NCI-H510A treated with DMSO at 0.1 percent for 48 hours (cell line): ENCODE results near the gene USP28.
A peak's percentile ranks its signal among the peaks of the same experiment; 100 is the strongest.
"Not testable (repeated sequence)": the region's sequence is repeated elsewhere in the genome, so short reads cannot be mapped to it uniquely, and the experiment has no call there.

Experiments used
- DNase-seq: peaks from one replicate; lab custom pipeline; 2025; lab: John Stamatoyannopoulos, UW

USP28 gene

GRCh38 chr11:113835306-113835705 is 40.1 kb downstream of the USP28 start:
- no peak for DNase-seq

DNA sequence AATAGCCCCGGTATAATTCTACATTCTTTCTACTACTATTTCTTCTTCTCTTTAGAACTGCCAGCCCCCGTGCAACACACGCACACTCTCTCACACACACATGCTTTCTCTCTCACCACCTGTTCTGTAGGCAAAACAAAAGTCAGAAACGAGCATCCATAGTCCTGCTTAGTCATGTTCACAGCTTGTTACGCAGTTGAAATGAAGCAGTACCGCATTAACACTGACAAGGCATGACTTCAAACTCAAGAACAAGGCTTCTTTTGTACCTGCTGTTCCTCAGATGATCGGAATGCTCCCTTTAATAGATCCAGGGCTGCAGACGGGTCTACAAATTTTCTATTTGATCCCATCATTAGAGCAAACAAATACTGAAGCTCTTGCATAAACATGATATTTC is 42.2 kb downstream of the USP28 start:
- no peak for DNase-seq

DNA sequence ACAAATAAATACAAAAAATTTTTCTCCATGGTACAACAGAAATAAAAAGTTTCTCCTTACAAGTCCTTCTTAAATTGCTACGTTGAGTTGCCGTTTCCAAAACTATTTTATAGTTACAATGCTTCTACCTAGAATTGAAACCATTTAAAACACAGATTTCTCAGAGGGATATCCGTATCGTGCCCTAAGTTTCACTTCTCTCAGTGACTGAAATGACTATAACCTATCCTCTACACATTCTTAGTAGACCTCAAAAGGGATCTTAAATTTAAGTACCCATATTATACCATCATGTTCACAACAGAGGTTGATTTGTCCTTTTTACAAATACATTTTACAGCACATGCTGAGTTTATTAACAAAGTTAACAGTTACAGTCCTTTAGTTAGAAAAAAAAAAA is 44.1 kb downstream of the USP28 start:
- no peak for DNase-seq

DNA sequence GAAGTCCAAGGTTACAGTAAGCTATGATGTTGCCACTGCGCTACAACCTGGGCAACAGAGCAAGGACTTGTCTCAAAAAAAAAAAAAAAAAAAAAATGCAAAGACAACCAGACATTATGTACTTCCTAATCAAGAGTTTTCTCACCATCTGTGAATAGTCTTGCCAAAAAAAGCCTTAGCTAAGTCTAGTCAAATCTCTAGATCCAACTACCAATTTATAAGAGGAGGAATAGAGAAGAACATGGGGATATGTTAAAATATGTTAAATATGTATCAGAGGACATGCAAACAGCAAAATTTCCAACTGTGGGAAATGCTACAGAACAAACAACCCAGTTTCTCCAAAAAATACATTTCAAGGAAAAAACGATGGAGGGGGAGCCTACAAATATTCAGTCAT is 45.6 kb downstream of the USP28 start:
- no peak for DNase-seq

DNA sequence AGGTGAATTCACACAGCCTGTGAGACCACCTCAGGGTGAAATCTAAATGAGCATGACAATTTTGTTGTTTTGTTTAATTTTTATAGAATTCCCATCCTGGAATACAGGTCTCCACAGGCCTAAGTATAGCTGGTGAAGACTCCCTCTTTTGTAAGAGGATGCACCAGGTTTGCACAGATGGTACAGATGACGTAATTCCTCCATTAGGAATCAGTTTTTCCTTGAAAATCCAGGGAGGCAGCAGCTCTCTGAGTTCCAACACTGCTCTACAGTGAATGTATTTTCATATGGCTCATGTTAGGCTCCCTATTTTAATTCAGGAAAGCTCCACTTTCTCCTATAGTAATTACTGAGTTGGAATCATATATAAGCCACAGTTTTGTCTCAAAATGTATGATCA is 47.2 kb downstream of the USP28 start:
- no peak for DNase-seq

DNA sequence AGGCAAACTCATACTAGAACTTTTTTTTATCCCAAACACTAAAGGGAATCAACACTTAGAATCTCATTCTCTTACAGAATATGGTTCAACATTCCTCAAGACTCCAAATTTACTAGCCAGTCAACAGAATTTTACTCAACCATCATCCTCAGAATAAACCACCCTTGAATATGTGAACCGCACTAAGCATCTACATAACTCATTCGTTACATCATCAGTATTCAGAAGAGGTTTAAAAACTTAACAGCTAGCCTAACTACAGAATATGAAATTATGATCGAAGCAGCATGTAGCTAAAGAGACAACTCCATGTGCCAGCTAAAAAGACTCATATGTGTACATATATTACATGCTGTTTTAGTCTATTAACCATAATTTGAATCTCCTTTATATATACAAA is 47.9 kb downstream of the USP28 start:
- DNase-seq, result no peak

- no peak for DNase-seq
Measured at GRCh38 chr11:113818426-113818825, 56.9 kb downstream of the USP28 start.

GRCh38 chr11:113817626-113818025 is 57.7 kb downstream of the USP28 start:
- no peak for DNase-seq

- no peak for DNase-seq
Measured at GRCh38 chr11:113817162-113817561, 58.2 kb downstream of the USP28 start.

DNA sequence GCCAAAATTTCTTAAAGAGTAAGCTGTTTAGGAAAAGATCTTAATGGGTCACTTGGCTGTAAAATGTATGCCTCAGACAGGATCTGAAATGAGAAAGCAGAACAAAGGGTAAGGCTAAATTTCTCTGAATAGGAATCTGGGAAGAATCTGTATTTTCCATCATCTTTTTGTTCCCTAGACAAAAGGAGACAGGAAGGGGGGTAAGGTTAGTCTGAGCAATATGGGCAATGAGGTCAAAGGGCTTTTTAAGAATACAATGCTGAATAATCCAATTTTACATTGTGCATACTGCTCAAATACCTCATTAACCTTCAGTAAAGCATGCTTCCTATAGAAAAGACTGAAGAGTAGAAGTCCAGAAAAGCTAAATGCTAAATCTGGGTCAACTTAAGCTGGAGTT is 61.2 kb downstream of the USP28 start:
- no peak for DNase-seq

GRCh38 chr11:113808931-113809330 is 66.4 kb downstream of the USP28 start:
- no peak for DNase-seq

DNA sequence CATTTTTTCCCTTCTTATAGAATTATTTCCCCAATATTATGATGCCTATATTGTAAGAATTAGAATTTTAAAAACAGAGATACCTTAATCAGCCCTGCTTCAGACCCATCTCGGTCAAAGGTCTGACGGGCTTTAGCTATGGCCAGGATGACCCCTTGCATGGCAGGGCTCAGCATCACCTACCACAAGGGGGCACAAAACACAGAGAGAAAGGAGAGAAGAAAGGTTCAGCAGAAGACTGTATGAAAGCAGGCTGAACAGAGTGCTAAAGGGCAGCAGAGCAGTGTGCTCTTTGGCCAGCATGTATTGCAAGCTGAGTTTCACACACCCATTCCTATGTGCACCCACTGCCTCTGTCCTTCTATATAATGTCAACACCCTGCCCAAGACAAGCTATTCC is 69.0 kb downstream of the USP28 start:
- peak; percentile 34 for DNase-seq

GRCh38 chr11:113805640-113806039 is 69.7 kb downstream of the USP28 start:
- no peak for DNase-seq

DNA sequence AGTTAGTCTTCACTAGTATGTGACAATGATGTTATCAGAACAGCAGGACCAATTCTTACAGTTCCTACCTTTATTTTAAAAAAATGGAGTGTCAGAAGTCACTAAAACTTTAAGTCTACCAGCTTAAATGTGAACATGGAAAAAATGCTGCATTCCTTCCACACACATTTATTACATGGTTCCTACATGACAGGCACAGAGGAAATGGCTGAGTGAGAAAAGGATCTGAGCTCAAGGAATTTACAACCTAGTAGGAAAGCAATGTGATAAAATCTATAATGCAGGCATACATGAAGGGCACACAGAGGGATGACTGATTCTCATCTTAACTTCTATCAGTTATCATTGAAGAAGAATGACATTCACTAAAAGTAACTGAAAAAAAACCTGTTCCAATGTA is 72.8 kb downstream of the USP28 start:
- no peak for DNase-seq

DNA sequence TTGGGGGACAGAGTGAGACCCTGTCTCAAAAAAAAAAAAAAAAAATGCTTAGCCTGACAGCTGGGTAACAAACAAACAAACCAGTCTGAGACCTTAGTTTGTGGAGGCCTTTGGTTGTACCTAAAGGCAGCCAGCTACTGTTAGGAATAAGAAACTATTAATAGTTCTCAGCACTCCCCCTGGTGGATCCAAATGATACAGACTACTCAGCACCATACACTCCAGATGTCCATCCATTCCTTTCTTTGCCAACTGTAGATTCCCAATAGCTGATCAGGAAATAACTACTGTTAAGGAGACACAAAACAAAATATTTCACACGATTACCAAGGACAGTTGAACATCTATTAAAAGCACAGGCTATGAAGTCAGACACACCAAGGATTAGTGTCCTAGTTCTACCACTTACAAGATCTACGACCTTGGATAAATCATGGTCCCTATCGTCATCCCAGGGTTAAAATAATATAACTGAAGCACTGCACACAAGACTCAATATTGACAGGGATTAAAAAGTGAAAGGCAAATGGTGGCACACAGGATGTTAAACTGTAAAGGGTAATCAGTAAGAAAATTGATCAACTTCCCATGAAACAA is 78.6 kb downstream of the USP28 start:
- peak; percentile 49 for DNase-seq

GRCh38 chr11:113789675-113790320 is 85.6 kb downstream of the USP28 start:
- DNase-seq, result no peak

DNA sequence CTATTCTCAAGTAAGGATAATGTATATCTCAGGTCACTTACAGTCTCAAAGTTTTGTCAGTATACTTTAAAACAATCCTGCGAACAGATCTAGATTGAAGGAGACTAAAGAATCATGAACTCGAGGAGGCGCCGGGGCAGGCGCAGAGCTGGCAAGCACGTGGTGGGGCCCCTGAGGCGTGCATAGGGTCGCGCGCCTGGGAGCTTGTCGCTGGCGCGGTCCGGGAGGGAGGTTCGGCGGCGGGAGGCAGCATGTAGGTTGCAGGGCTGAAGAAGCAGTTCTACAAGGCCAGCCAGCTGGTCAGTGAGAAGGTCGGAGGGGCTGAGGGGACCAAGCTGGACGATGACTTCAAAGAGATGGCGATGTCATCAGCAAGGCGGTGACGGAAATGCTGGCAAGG is 86.4 kb downstream of the USP28 start:
- DNase-seq, result not testable (repeated sequence)

GRCh38 chr11:113782134-113782533 is 93.2 kb downstream of the USP28 start:
- no peak for DNase-seq

DNA sequence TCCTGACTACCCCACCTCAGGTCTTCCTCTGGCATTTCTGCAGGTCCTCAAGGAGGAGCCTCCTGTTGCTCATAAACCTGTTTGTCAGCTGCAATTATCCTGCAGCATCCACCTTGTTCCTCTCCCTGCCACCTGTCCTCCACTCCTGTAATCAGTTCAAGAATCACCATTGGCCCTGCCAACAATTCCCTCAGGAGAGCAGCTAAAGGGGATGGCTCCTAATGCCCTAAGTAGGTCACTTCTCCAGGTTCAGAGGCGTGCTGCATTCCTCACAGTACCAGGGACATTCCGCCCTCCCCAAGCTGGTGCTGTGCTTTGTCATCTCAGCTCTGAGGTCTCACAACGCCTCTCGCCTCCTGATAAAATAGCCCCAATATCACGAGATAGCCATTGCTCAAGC is 93.7 kb downstream of the USP28 start:
- no peak for DNase-seq

DNA sequence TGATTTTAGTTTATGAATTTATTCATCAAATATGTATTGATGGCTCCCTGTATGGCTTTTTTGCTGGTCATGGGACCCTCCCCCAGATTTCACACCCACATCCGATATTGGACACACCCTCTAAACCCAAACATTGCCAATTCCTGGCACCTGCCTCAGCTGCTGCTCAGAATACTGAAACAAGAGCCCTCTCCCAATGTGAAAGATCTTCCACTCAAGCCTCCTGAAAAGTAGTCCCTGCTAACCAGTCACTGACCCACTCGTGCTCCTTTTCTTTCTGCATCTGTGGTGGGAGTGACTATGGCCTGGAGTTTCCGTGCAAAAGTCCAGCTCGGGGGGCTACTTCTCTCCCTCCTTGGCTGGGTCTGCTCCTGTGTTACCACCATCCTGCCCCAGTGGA is 95.9 kb downstream of the USP28 start, which contains the start of gene CLDN25:
CLDN25 (plus strand) TSS at position 301 of the 400 bp plus-strand sequence; CDS start at position 301, 0 bp downstream.
- no peak for DNase-seq

DNA sequence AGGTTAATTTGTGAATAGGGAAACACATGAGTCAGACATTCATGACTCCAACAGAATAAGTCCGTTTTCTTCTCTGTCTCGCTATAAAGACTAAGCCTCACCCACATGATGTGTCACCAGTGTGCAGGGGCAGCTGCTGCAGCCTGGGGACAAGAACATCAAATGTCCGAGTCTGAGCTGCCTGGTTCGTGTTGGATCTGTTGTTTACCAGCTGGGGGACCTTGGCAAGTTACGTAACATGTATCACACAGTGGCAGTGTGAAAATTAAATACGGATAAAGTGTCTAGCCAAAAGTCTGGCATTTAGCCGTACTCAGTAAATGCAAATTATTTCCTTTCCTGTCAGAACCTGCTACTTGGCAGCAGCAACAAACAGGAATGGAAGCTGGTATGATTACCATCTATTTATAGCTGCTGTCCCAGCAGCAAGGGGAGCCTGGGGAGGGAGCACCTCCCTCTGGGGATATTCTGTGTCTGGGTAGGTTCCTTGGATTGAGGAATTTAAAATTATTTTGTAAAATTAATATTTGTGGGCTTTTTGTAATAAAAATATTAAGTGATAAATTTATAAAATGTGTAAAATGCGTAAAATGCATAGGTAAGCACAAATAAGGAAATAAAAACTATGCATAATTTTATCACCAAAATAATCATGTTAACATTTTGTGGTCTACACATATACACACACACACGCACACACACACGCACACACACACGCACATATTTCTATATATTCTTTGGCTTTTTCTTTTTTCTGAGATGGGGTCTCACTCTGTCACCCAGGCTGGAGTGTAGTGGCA is 97.1 kb downstream of the USP28 start:
- no peak for DNase-seq

- no peak for DNase-seq
Measured at GRCh38 chr11:113774174-113774503, 101.2 kb downstream of the USP28 start.

DNA sequence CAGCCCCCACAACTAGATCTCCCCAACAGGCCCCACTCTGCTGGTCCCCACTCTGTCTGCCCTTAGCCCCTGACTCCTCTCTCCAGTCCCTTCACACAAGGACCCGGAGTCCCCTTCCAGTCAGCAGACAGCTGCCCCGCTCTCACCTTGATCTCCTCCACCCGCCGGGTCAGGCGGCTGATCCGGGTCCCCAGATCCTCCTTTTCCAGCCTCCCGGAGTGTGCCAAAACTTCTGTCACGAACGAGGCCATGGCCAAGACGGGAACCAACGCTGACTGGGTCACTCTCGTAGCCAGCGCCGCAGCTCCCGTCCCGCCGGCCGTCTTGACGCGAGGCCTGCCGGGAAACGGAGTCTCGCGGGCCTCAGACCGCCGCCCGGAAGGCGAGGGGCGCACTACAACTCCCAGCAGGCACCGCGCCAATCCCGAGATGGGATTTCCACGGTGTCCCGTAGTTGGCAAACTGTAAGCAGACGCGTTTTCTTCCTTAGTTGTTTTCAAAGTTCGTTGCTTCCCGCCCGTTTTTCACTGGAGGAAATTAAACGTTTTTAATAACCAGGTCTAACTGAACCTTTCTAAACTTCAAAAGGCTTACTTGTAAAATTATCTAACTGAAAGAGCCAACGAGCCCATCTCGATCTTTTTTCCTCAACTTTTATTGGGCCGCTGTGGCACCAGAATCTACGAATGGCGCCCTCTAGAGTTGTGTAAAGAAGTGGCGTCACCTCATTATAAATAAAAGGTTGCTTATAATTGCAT is 101.8 kb downstream of the USP28 start, which contains the start of gene ZW10:
ZW10 (minus strand) TSS at position 277 of the 758 bp plus-strand sequence; CDS start at position 251, 26 bp downstream.
- peak; percentile 97 for DNase-seq
